ENCODE measurements around the gene IDE. TPM values are rescaled to one million over a fixed set of nuclear protein-coding genes. Genes with fewer than 3 reads are reported as not detected.

The IDE gene
- total and polyA plus RNA-seq, 9 of the 15 experiments (the other 6 are each of a cell fraction or from before 2014, with no cell fraction given), result 10.2 to 50.6 (median 33.2) TPM

- TF ChIP-seq ZNF644 (tag; IDR thresholded peaks at IDR 0.05; ENCODE audit: low read depth), result no peak
- TF ChIP-seq NFIC (IDR thresholded peaks at IDR 0.05), result no peak; the same call in 1 of the 2 replicates
- TF ChIP-seq ETV6 (IDR thresholded peaks at IDR 0.05; ENCODE audit: borderline replicate concordance in 1 of 2, low read depth in 2 of 2, low read length in 1 of 2), result no peak
- peak; percentile 83; the same call in 1 of the 2 replicates for TF ChIP-seq ETV6 (CRISPR knock-in tag; IDR thresholded peaks at IDR 0.05; ENCODE audit: borderline replicate concordance)
- TF ChIP-seq ATF3 (IDR thresholded peaks at IDR 0.05), result no peak; the same call in 1 of the 2 replicates
- TF ChIP-seq ATF3 (CRISPR knock-in tag; conservative IDR thresholded peaks at IDR 0.05), result 0 out of 2 replicates have a peak, but pooled peaks have one; percentile 61
- 0 out of 2 replicates have a peak, but pooled peaks have one; percentile 25 for TF ChIP-seq ZNF511 (CRISPR knock-in tag; IDR thresholded peaks at IDR 0.05)
- 0 out of 2 replicates have a peak, but pooled peaks have one; percentile 59 for TF ChIP-seq DEAF1 (CRISPR knock-in tag; IDR thresholded peaks at IDR 0.05)
- 0 out of 2 replicates have a peak, but pooled peaks have one; percentile 78 for TF ChIP-seq NR1H2 (CRISPR knock-in tag; IDR thresholded peaks at IDR 0.05)
- TF ChIP-seq FOXO4 (CRISPR knock-in tag; IDR thresholded peaks at IDR 0.05), result no peak
- TF ChIP-seq RHOXF2B (CRISPR knock-in tag; conservative IDR thresholded peaks at IDR 0.05), result no peak
- TF ChIP-seq MNT (conservative IDR thresholded peaks at IDR 0.05), result peak; percentile 70 to 82; a peak in 3 of 4 replicates
- no peak for TF ChIP-seq GTF2F1 (IDR thresholded peaks at IDR 0.05; ENCODE audit: low read depth, low read length)
- no peak for TF ChIP-seq RERE (CRISPR knock-in tag; IDR thresholded peaks at IDR 0.05; ENCODE audit: borderline replicate concordance)
Measured at GRCh38 chr10:92573798-92574547, at the start of gene IDE (continued).

Measured in K562 (cell line).